C4-2B (cell line): ENCODE measurements around the gene AGAP5.
"Not testable (repeated sequence)": the region's sequence is repeated elsewhere in the genome, so short reads cannot be mapped to it uniquely, and the experiment has no call there.

Experiments used
- ZFX ChIP-seq: fragments of 450-650 bp; IDR thresholded peaks from 2 replicates; pipeline ENCODE4 v1.6.1; 2017
- TF ChIP-seq, protein P1 (sequence below): fragments of 450-650 bp; conservative IDR thresholded peaks from 2 replicates; pipeline ENCODE4 v1.5.1; 2017; ENCODE audit warnings: mild to moderate bottlenecking

DNA sequence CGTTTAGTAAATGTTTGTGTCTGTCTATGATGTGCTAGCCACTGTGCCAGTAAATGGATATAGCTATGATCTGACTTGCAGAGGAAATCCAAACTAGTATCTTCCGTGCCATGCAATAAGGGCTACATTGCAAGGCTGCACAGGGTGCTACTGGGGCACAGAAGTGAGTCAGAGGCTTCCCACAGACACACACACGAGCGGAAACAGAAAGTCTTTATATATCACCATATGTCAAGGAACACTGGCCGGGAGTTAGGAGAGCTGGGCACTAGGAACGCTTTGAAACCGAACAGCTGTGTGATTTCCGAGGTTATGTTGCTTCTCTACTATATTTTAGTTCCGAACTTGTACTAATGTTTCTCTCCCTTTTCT is 31.9 kb upstream of the AGAP5 start:
- TF ChIP-seq, protein P1, sequence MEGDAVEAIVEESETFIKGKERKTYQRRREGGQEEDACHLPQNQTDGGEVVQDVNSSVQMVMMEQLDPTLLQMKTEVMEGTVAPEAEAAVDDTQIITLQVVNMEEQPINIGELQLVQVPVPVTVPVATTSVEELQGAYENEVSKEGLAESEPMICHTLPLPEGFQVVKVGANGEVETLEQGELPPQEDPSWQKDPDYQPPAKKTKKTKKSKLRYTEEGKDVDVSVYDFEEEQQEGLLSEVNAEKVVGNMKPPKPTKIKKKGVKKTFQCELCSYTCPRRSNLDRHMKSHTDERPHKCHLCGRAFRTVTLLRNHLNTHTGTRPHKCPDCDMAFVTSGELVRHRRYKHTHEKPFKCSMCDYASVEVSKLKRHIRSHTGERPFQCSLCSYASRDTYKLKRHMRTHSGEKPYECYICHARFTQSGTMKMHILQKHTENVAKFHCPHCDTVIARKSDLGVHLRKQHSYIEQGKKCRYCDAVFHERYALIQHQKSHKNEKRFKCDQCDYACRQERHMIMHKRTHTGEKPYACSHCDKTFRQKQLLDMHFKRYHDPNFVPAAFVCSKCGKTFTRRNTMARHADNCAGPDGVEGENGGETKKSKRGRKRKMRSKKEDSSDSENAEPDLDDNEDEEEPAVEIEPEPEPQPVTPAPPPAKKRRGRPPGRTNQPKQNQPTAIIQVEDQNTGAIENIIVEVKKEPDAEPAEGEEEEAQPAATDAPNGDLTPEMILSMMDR, result not testable (repeated sequence)
- not testable (repeated sequence) for TF ChIP-seq ZFX
